AG10803 (cell line): ENCODE measurements around the gene NEK2.
"Not testable (repeated sequence)": the region's sequence is repeated elsewhere in the genome, so short reads cannot be mapped to it uniquely, and the experiment has no call there.

ENCODE experiments used
- DNase-seq: peaks from one replicate; pipeline ENCODE4 v3.0.0; 2010; ENCODE audit warnings: low read depth
- H3K4me3 ChIP-seq: 2 replicates; pipeline ENCODE4 v1.5.1; 2011; ENCODE audit warnings: mild to moderate bottlenecking, low read length, control low read depth
- CTCF ChIP-seq: conservative IDR thresholded peaks from 2 replicates; pipeline ENCODE4 v1.5.1; 2011; ENCODE audit warnings: mild to moderate bottlenecking, low read length, control low read depth, inconsistent platforms

NEK2 gene

GRCh38 chr1:211630236-211631081 is 45.0 kb downstream of the NEK2 start:
- no peak for DNase-seq
- TF ChIP-seq CTCF = no peak
- H3K4me3 ChIP-seq = no peak overlapping the region

- no peak for DNase-seq
Measured at GRCh38 chr1:211628417-211628816, 47.0 kb downstream of the NEK2 start.

GRCh38 chr1:211627259-211627658 is 48.2 kb downstream of the NEK2 start:
- no peak overlapping the region for H3K4me3 ChIP-seq
- no peak for TF ChIP-seq CTCF
- DNase-seq = no peak

More at GRCh38 chr1:211628417-211628816, 47.0 kb downstream of the NEK2 start:
- no peak overlapping the region for H3K4me3 ChIP-seq
- TF ChIP-seq CTCF = no peak

GRCh38 chr1:211625866-211626265 is 49.6 kb downstream of the NEK2 start:
- H3K4me3 ChIP-seq, DNase-seq: not testable (repeated sequence)

- peak; percentile 61 for DNase-seq
- no peak overlapping the region for H3K4me3 ChIP-seq
- TF ChIP-seq CTCF = peak; percentile 58
Measured at GRCh38 chr1:211625040-211625439, 50.4 kb downstream of the NEK2 start.

GRCh38 chr1:211623515-211623914 is 51.9 kb downstream of the NEK2 start:
- TF ChIP-seq CTCF = no peak
- DNase-seq = no peak
- no peak overlapping the region for H3K4me3 ChIP-seq

GRCh38 chr1:211621447-211622198 is 53.8 kb downstream of the NEK2 start:
- DNase-seq = no peak
- TF ChIP-seq CTCF = no peak

More at GRCh38 chr1:211621447-211622198, 53.8 kb downstream of the NEK2 start:
- H3K4me3 ChIP-seq = no peak overlapping the region
